ENCODE measurements around the gene LIG1. TPM values are rescaled to one million over a fixed set of nuclear protein-coding genes. Genes with fewer than 3 reads are reported as not detected.

LIG1 gene
- total RNA-seq, 1 experiment from 2014 or later = 204 TPM

DNA sequence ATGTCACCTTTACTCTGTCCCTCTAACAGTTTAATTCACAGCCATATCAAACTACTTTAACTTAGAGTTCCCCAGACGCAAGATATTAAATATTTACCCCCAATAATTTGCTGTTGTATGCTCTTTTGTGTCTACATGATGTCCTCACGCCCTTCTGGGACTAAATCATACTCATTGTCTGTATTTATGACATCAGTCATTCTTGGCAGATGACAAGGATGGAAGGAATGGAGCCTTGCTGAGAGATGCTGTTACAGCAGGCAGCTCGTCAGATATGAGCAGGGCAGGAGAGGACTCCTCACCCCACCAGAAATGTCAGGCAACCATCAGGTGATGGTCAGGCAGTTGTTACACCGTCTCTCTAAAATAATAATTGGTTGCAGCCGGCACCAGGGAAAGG lies 43.8 kb upstream of the LIG1 start:
- BruUV-seq (replicated peaks) = no TSS peak
- no peak for DNase-seq (ENCODE audit: low spot score)
- TF ChIP-seq EZH2 (IDR thresholded peaks at IDR 0.05; ENCODE audit: borderline replicate concordance, low read depth, low read length, poor library complexity, severe bottlenecking) = no peak
- TF ChIP-seq, protein P1, sequence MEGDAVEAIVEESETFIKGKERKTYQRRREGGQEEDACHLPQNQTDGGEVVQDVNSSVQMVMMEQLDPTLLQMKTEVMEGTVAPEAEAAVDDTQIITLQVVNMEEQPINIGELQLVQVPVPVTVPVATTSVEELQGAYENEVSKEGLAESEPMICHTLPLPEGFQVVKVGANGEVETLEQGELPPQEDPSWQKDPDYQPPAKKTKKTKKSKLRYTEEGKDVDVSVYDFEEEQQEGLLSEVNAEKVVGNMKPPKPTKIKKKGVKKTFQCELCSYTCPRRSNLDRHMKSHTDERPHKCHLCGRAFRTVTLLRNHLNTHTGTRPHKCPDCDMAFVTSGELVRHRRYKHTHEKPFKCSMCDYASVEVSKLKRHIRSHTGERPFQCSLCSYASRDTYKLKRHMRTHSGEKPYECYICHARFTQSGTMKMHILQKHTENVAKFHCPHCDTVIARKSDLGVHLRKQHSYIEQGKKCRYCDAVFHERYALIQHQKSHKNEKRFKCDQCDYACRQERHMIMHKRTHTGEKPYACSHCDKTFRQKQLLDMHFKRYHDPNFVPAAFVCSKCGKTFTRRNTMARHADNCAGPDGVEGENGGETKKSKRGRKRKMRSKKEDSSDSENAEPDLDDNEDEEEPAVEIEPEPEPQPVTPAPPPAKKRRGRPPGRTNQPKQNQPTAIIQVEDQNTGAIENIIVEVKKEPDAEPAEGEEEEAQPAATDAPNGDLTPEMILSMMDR (conservative IDR thresholded peaks at IDR 0.05; ENCODE audit: low read depth, low read length) = no peak
- intact Hi-C loops (cut with micrococcal nuclease; ENCODE audit: unreplicated experiment) = no loop called here
- no peaks in the 10 kb centered on the region for H3K27me3 ChIP-seq (replicated peaks; ENCODE audit: insufficient read depth, low read depth, low read length, poor library complexity)
- CTCF ChIA-PET = no interaction called here
- no peak overlapping the region for H3K4me3 ChIP-seq (ENCODE audit: low read depth, low read length, poor library complexity, severe bottlenecking)
- H3K36me3 ChIP-seq (ENCODE audit: insufficient read depth, low read length, poor library complexity, severe bottlenecking) = peaks cover 19% of the 10 kb centered on the region
- H3K4me1 ChIP-seq (ENCODE audit: insufficient read depth, low read length, poor library complexity, severe bottlenecking) = peaks cover under 1% of the 10 kb centered on the region
- POLR2A ChIA-PET (ENCODE audit: low non-redundant PET) = no interaction called here
- no peaks in the 10 kb centered on the region for H3K9me3 ChIP-seq (ENCODE audit: low read depth, low read length, poor library complexity, severe bottlenecking)
- H3K27ac ChIP-seq (ENCODE audit: low read depth, low read length, poor library complexity, severe bottlenecking) = no peak overlapping the region

DNA sequence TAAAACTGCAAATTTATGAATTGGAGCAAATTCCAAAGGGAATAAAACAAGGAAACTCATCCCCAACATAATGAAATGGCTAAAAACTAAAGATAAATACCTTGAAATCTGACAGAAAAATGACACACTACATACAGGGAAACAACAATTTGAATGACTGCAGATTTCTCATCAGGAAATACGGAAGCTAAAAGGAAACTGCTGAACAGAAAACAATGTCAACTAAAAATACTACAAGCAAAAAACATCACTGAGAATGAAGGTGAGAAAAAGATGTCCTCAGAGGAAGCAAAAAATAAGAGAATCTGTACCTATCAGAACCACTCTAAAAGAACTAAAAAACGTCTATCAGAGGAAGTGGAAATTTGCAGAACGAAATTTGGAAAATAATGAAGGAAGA lies 39.9 kb upstream of the LIG1 start:
- ChIA-PET CTCF (no interaction called here), POLR2A (ENCODE audit: low non-redundant PET) (no interaction called here)
- no peaks in the 10 kb centered on the region for H3K9me3 ChIP-seq (ENCODE audit: low read depth, low read length, poor library complexity, severe bottlenecking)
- H3K27ac ChIP-seq (ENCODE audit: low read depth, low read length, poor library complexity, severe bottlenecking) = no peak overlapping the region
- TF ChIP-seq EZH2 (IDR thresholded peaks at IDR 0.05; ENCODE audit: borderline replicate concordance, low read depth, low read length, poor library complexity, severe bottlenecking) = no peak
- TF ChIP-seq, protein P1 (conservative IDR thresholded peaks at IDR 0.05; ENCODE audit: low read depth, low read length) = no peak
- DNase-seq (ENCODE audit: low spot score) = no peak
- no peaks in the 10 kb centered on the region for H3K4me1 ChIP-seq (ENCODE audit: insufficient read depth, low read length, poor library complexity, severe bottlenecking)
- intact Hi-C loops (cut with micrococcal nuclease; ENCODE audit: unreplicated experiment) = no loop called here
- no TSS peak for BruUV-seq (replicated peaks)
- no peaks in the 10 kb centered on the region for H3K27me3 ChIP-seq (replicated peaks; ENCODE audit: insufficient read depth, low read depth, low read length, poor library complexity)
- H3K36me3 ChIP-seq (ENCODE audit: insufficient read depth, low read length, poor library complexity, severe bottlenecking) = peaks cover 3% of the 10 kb centered on the region
- H3K4me3 ChIP-seq (ENCODE audit: low read depth, low read length, poor library complexity, severe bottlenecking) = no peak overlapping the region

DNA sequence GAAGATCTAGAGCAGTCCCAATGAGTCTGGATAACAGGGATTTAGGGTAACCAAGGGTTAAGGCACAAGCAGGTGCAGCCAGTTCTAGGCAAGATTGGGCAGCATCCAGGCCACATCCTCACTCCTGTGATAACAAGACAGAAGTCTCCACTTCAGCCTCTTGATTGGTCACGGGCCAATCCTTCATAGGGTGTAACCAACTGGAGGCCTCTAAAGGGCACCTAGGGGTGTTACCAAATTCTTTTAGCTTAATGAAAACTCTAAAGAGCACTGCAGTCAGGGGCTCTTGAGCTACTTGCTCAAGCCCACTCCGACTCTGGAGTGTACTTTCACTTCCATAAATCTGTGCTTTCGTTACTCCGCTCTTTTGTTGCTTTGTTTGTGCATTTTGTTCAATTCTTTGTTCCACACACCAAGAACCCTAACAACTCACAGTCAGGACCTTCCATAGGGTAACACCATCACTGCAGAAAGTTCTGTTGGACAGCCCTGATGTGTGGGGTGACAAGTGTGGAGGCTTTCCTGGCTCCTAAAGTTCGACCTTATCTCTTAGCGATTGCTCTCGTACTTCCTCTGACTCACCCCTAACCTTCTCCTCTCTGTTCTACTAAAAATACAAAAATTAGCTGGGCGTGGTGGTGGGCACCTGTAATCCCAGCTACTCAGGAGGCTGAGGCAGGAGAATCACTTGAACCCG lies 36.4 kb upstream of the LIG1 start:
- ChIA-PET POLR2A (ENCODE audit: low non-redundant PET) (no interaction called here), CTCF (no interaction called here)
- Histone ChIP-seq H3K36me3 (ENCODE audit: insufficient read depth, low read length, poor library complexity, severe bottlenecking) (no peaks in the 10 kb centered on the region), H3K4me1 (ENCODE audit: insufficient read depth, low read length, poor library complexity, severe bottlenecking) (peaks cover 6% of the 10 kb centered on the region), H3K27ac (ENCODE audit: low read depth, low read length, poor library complexity, severe bottlenecking) (no peak overlapping the region), H3K4me3 (ENCODE audit: low read depth, low read length, poor library complexity, severe bottlenecking) (no peak overlapping the region), H3K9me3 (ENCODE audit: low read depth, low read length, poor library complexity, severe bottlenecking) (no peaks in the 10 kb centered on the region), H3K27me3 (replicated peaks; ENCODE audit: insufficient read depth, low read depth, low read length, poor library complexity) (no peaks in the 10 kb centered on the region)
- TF ChIP-seq EZH2 (IDR thresholded peaks at IDR 0.05; ENCODE audit: borderline replicate concordance, low read depth, low read length, poor library complexity, severe bottlenecking) = no peak
- intact Hi-C loops (cut with micrococcal nuclease; ENCODE audit: unreplicated experiment) = no loop called here
- BruUV-seq (replicated peaks) = no TSS peak
- no peak for DNase-seq (ENCODE audit: low spot score)

Data from A673 (cell line).